ENCODE data around the gene AJM1. TPM values are rescaled to one million over a fixed set of nuclear protein-coding genes. Genes with fewer than 3 reads are reported as not detected.
A peak's percentile ranks its signal among the peaks of the same experiment; 100 is the strongest.
"Not testable (repeated sequence)": the region's sequence is repeated elsewhere in the genome, so short reads cannot be mapped to it uniquely, and the experiment has no call there.

AJM1 gene
- total RNA-seq, 1 donor from 2014 or later: 4.1 TPM

DNA sequence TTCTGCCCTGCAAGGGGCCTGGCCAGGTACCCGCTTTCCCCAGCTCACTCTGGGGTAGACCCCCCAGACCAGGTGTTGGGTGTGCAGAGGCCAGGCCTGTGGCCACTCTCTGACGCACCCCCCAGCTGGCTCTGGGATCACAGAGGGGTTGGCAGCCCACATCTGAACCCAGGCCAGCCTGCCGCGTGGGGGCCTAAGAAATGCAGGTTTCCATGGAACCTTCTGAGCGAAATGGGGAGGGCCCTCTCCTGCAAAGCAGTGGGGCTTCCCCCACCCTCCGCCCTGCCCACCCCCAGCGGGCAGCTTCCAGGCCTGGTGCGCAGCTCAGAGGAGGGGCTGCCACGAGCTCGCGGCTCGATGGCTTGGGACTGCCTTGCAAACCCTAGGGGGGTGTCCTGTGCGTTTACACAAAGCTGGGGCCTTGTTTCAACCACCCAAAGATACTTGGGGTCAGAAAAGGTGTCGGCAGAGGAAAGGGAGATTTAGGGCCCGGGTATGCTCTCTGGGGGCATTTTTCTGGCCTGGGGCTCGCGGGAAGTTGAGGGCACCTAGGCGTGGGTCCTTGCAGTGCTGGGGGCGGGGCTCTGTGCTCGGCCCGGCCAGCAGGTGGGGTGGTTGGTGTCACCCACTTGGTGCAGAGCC lies 1.0 kb downstream of the AJM1 start:
- not testable (repeated sequence) for DNase-seq (ENCODE audit: low spot score); ATAC-seq

DNA sequence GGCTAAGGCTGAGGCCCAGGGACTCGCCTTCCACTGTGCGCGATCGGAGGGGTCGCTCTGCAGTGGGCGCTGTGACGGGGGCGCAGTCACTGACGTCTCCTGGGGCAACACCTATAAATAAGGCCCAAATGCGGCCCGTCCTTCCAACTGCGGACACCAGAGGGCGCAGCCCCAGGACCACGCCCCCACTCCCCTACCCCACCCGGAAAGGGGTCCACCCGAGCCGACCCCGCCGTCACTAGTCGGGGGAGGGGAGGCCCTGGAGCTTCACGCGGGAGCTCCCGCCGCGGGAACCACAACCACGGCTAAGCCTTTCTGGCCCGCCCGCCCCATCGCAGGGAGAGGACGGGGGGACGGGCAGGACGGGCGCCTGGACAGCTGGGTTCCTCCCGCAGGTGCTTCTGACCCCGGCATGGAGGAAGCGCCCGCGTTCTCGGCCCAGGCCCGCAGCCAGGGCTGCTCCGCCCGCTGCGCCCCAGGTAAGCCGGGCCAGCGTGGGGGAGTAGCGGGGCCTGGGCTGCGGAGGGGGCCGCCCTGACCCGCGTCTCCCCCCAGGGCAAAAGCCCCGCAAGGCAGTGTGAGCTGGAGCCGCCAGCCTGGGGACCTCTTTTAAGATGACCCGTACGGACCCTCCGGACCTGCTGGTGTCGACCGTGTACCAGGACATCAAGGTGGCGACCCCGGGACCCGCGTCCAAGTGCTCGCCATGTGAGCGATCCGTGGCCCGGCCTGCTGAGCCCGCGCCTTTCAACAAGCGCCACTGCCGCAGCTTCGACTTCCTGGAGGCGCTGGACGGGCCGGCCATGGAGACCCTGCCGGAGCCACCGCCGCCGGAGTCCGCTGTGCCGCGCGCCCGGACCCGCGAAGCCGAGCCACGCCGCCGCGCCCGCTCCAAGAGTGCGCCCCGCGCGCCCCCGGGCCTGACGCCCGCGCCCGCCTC lies 1.8 kb downstream of the AJM1 start:
- not testable (repeated sequence) for ATAC-seq
- peak; percentile 61 for DNase-seq (ENCODE audit: low spot score)

DNA sequence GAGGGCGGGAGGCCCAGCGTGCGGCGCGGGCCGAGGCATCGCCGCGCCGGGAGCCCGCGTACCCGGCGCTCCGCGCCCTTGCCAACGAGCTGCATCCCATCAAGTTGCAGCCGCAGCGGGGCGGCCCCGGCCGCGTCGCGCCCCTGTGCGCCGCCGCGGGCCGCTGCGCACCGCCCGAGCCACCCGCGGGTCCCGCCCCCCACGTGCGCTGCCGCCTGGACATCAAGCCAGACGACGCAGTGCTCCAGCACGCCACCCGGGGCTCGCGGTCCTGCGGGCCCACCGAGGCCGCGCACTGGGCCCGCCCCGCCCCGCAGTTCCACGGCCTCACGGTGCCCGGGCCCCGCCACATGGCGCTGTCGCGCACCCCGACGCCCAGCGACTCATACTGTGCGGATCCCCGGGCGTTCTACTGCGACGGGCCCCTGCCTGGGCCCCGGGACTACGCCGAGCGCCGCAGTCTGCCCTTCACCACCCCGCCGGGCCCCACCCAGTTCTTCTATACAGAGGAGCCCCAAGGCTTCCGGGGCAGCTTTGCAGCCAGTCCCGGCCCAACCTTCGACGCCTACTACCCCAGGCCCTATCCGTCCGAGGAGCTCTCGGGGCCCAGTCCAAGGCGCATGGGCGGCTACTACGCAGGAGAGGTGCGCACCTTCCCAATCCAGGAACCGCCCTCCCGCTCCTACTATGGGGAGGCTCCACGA lies 2.6 kb downstream of the AJM1 start:
- ATAC-seq: no peak
- DNase-seq (ENCODE audit: low spot score): no peak

DNA sequence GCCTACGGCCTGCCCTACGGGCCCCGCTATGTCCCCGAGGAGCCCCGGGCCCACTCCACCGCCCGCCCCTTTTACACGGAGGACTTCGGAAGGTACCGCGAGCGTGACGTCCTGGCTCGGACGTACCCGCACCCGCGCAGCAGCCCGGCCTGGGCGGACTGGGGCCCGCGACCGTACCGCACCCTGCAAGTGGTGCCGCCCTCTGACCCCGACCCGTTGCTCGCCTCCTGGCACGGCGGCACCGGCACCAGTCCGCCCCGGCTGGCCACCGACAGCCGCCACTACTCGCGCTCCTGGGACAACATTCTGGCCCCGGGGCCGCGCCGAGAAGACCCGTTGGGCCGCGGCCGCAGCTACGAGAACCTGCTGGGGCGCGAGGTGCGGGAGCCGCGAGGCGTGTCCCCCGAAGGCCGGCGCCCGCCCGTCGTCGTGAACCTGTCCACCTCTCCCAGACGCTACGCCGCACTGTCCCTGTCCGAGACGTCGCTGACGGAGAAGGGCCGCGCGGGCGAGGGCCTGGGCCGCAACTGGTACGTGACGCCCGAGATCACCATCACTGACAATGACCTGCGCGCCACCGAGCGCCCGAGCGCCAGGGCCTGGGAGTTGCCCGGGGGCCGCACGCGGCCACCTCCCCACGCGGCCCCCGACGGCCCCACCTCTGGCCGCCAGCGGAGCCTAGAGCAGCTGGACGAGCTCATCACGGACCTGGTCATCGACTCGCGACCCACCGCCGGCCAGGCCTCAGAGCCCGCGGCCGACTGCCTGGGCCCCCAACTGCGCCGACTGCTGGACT lies 3.4 kb downstream of the AJM1 start:
- ATAC-seq: no peak
- DNase-seq (ENCODE audit: low spot score): no peak

DNA sequence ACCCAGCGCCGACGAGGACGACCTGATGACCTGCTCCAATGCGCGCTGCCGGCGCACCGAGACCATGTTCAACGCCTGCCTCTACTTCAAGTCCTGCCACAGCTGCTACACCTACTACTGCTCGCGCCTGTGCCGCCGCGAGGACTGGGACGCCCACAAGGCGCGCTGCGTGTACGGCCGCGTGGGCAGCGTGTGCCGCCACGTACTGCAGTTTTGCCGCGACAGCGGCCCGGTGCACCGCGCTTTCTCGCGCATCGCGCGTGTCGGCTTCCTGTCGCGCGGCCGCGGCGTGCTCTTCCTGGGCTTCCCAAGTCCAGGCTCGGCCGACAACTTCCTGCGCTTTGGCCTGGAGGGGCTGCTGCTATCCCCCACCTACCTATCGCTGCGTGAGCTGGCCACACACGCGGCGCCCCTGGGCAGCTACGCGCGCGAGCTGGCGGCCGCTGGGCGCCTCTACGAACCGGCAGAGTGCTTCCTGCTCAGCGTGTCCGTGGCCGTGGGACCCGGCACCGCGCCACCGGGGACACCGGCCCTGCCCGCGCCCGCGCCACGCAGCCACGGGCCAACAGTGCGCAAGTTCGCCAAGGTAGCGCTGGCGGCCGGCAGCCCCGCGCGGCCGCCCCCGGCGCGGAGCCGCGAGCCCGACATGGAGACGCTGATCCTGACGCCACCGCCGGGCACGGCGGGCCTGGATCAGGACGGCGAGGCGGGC lies 4.3 kb downstream of the AJM1 start:
- DNase-seq (ENCODE audit: low spot score) (no peak), ATAC-seq (no peak)

DNA sequence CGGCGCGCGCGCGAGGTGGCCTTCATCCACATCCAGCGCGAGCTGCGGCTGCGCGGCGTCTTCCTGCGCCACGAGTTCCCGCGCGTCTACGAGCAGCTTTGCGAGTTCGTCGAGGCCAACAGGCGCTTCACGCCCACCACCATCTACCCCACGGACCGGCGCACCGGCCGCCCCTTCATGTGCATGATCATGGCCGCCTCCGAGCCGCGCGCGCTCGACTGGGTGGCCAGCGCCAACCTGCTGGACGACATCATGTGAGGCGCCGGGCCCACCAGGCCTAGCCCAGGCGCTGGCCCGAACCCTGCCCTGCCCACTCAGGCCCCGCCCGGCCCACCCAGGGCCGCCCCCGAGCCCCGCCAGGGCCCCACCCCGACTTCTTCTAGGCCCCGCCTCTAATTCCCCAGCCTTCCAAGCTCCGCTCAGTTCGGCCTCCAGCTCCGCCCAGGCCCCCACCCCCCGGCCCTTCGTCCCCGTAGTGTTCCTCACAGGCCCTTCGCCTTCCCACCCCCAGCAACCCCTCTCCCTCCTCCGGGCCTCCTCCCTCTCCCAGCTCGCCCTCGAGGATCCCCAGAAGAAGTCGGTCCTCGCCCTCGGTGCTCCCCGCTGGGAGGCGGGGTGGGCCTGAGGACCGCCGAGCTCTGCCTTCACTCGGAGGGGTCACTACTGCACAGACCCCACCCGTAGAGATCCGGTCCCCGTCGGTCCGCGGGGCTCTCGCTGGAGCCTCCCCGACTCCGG lies 5.0 kb downstream of the AJM1 start:
- DNase-seq (ENCODE audit: low spot score): peak; percentile 64
- peak; percentile 4 for ATAC-seq

DNA sequence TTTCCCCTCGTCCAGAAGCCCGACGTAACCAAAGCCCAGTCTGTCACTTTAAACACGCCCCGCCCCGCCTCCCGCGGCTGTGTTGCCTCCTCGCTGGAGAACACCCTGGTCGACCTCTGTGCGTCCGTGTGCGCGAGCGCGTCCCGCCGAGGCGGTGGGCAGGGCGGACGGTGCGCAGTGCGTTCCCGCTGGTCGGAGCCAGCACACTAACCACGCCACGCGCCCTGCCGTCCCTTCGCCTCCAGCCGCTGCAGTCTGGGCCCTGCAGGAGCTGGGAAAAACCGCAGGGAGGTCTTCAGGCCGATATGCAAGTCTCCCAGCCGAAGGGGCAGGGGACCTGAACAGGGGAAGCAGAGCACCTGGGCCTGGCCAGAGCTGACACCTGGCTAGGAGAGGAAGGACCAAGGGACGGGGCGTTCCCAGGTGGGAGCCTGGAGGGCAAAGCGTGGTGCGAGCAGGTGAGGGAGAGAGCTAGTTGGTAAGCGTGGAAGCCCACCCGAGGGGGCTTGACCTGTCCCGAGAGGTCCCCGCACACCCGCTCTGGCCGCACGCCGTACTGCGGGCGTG lies 5.6 kb downstream of the AJM1 start:
- peak; percentile 54 for ATAC-seq

DNA sequence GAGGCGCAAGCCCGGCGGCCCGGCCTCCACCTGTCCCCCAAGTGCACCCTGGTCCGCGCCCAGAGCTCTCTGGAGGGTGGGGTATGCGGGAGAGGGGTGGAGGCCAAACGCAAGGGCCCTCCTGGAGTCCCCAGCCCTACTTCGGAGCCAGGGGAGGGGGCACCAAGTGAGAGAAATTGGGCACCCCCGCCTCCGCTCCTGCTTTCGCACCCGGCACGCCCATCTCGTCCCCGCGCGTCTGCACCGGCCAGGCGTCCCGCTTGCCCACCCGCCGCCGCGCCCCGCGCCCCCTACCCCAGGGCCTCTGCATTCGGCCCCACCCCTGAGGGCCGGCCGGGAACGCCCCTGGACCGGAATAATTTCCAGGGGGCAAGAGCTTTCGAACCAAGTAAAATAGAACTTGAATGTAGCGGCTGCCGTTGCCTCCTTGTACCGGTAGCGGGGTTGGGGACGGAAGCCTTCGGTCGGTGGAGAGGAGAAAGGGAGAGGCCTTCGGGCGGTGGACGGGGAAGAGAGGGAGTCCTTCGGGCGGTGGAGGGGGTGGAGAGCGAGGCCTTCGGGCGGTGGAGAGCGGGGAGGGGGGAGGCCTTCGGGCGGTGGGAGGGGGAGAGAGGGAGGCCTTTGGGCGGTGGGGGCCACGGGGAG lies 6.2 kb downstream of the AJM1 start:
- DNase-seq (ENCODE audit: low spot score): peak; percentile 66
- ATAC-seq: peak; percentile 14

More for the DNA sequence above, 5.6 kb downstream of the AJM1 start:
- DNase-seq (ENCODE audit: low spot score): peak; percentile 91

DNA sequence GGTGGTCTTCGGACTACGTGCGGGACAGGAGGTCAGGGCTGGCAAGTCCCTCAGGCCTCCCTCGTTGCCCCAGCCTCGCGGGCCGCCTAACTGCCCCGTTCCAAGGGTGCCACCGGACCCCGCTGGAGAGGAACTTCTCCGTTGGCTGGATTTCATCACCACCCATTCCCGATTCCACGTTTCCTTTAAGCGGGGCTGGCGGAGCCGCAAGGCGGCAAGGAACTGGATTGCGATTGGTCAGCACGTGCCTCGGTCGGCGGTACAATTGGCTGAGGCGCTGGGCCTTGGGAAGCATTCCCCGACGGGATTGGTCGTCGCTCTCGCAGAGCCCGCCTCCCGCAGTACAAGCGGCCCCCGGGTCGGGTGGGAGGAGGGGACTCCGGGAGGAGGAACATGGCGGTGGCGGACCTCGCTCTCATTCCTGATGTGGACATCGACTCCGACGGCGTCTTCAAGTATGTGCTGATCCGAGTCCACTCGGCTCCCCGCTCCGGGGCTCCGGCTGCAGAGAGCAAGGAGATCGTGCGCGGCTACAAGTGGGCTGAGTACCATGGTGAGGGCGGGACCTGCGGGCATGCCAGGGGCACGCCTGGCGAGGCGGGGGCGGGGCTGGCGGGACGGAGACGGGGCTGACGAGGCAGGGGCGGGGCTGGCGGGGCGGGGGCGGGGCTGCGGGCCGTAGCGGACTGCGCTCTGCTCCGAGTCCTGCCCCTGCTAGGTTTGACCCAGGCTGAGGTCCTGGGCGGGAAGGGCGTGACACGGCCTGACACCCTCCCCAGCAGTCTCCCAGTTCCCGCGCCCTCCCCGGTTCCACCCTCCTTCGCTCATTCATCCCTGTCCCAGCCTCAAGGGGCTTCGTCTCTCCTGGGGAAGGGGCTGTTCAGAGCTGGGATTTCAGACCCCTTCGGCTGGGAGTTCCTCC lies 7.0 kb downstream of the AJM1 start, which contains the start of gene PHPT1:
Gene PHPT1, plus strand, starts transcription at position 372 of the 922 bp plus-strand sequence. Its CDS starts 22 bp downstream, at position 394.
- ATAC-seq (peak; percentile 68), DNase-seq (ENCODE audit: low spot score) (peak; percentile 99)

DNA sequence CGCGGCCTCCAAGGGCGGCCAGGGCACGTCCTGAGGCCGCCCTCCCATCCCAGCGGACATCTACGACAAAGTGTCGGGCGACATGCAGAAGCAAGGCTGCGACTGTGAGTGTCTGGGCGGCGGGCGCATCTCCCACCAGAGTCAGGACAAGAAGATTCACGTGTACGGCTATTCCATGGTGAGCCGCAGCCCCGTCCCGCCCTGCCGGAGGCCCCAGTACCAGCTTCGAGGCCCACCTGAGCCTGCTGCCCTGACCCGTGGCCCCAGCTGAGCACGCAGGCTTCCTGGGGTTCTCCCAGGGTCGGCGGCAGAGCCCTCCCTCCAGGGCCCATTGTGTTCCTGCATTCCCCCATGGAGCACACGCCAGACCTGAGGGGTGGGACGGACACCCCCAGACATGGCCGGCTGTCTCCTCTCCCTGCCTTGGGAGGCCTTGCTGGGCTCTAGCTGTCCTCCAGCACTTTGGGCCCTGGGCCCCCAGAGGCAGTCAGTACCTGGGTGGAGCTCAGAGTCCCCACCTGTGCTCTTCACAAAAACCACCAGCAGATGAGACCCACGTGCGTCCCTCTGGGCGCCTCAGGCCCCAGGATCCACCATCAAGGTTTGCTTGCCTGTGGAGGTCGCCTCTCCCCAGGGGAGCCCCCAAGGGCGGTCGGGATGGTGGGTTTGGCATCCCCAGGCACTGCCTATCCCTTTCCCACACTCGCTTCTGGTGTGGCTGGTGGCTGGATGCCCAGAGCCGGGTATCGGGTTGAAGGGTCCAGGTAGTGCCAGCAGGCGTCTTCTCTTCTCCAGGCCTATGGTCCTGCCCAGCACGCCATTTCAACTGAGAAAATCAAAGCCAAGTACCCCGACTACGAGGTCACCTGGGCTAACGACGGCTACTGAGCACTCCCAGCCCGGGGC lies 7.9 kb downstream of the AJM1 start:
- DNase-seq (ENCODE audit: low spot score) (no peak), ATAC-seq (no peak)

DNA sequence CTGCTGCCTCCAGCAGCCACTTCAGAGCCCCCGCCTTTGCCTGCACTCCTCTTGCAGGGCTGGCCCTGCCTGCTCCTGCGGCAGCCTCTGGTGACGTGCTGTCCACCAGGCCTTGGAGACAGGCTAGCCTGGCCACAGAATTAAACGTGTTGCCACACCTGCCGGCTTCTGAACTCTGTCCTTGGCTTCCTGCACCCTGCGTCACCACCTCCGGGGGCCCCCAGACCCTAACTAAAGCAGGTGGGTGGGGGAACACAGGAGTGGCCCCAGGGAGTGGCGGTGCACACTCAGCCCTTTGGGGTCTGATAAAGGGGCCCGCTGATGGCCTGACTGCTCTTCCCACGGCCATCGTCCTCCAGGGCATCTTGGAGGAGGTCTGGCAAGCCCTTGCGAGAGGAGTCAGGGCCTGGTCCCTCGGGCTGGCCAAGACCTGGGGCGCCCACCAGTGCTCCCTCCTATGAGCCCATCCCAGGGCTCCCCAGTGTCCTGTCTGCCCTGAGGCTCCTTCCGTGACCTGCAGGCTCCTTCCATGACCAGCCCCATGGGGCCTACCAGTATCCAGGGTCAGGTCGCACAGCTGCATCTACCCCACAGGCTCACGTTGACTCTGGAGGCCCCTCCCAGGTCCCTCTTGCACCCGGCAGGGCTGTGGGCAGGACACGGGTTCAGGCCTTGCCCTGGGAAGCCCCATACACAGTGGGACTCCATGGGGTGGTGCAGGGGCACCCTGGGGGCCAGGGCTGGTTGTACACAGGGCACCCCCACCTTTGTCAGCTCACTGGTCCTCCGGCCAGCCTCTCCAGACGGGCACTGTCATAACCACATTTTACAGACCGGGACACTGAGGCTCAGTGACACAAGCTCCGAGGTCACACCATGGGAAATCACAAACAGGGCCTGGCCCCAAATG lies 8.8 kb downstream of the AJM1 start:
- ATAC-seq: no peak

DNA sequence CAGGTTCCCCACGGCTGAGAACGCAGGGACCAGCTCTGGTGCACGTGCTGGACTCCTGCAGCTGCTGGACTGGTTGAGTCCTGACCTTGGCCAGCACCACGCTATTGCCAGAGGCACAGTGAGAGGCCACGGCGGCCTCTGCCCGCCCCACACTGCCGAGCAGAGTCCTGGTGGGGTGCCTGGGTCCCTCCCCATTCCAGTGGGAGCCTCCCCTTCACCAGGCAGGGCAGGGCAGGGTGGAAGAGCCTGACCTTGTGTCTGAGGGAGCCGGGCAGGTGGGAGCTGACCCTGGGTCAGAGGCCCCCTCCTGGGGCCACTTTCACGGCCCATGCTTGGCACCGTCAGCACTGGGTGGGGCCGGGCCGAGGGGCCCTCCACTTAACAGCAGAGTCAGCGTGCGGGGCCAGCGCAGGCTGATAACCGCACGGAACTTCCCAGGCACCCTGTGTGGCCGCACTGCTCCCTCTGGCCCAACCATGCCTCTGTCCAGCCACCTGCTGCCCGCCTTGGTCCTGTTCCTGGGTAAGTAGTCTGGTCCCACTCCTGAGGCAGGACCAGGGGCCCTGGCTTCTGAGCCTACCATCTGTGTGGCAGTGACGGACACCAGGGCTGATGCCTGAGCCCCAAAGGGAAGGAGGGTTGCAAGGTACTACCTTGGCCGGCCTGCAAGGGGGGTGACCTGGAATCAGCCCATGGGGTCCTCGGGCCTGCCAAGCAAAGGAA lies 9.8 kb downstream of the AJM1 start, which contains the start of gene MAMDC4:
Gene MAMDC4, plus strand, starts transcription at position 406 of the 723 bp plus-strand sequence. Its CDS starts 71 bp downstream, at position 477.
- peak; percentile 94 for DNase-seq (ENCODE audit: low spot score)
- ATAC-seq: peak; percentile 45

More for the DNA sequence above, 8.8 kb downstream of the AJM1 start:
- no peak for DNase-seq (ENCODE audit: low spot score)

DNA sequence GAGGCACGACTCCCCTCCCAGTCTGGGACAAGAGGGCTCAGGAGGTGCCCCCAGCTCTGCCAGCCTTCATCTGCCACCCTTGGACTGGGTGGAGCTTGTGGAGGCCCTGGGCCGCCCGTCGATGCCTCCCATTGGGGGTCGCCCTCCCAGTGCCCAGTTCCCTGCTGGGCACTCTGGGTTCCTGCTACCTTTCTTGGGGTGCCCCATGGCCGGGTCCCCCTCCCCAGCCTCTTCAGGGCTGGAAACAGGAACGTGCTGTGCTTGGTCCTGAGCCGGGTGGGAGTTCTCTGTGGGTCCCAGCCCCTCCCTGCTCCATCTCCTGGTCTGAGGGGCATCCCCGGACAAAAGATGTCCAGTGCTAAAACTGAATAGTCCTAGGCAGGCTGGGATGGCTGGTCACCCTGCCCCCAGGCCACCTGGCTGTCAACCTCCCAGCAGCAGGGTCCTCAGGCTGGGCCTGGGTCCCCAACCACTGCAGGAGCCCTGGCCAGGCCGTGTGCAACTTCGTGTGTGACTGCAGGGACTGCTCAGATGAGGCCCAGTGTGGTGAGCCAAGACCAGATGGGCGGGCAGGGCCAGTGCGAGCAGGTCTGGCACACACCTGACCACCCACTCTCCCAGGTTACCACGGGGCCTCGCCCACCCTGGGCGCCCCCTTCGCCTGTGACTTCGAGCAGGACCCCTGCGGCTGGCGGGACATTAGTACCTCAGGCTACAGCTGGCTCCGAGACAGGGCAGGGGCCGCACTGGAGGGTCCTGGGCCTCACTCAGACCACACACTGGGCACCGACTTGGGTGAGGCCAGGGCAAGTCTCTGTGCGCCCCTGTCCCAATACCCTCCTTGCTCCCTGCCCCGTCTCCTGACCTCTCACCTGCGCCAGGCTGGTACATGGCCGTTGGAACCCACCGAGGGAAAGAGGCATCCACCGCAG lies 10.7 kb downstream of the AJM1 start:
- ATAC-seq (no peak), DNase-seq (ENCODE audit: low spot score) (no peak)

Measured in left lobe of liver (tissue), 2 donors.